Lower leg skin (tissue), 4 donors: ENCODE results near the gene AGAP3. TPM values are rescaled to one million over a fixed set of nuclear protein-coding genes. Genes with fewer than 3 reads are reported as not detected.

Experiments
- DNase-seq, 2 donors: peaks; one replicate each; pipeline ENCODE4 v3.0.0-alpha.2; 2019; ENCODE audit warnings: low spot score in 2 of 2
- H3K4me3 ChIP-seq: fragments of 200-600 bp; sonication (generic); 2 replicates; pipeline ENCODE4 v1.5.1; 2017; ENCODE audit warnings: mild to moderate bottlenecking, low read depth; ENCODE audit not compliant: poor library complexity, severe bottlenecking
- CTCF ChIP-seq, 3 donors: fragments of 450-650 bp; IDR thresholded peaks; one replicate each; pipeline ENCODE4 v1.5.1; 2016; ENCODE audit warnings: antibody characterized with exemption in 3 of 3, mild to moderate bottlenecking in 3 of 3, moderate library complexity in 2 of 3
- POLR2A ChIP-seq, 2 donors: fragments of 450-650 bp; IDR thresholded peaks; one replicate each; pipeline ENCODE4 v1.6.1; 2016 to 2017; ENCODE audit warnings: antibody characterized with exemption in 2 of 2, mild to moderate bottlenecking in 1 of 2, moderate library complexity in 1 of 2
- WGBS, 2 donors: methylation state at CpG; one replicate each; pipeline ENCODE4 v1.1.5; 2018; 5-methylcytosine and 5-hydroxymethylcytosine counted together
- intact Hi-C: fragments of 100-400 bp; cut with DNase I; formaldehyde crosslinking; loops from one replicate; pipeline ENCODE4 v1.15.0; 2023; ENCODE audit warnings: low total_unique reads
- total RNA-seq, 4 donors: library from RNA; depleted of rRNA; stranded (reverse); fragments of >200 nt; gene quantifications; one replicate each; pipeline ENCODE4 v1.1.0, GENCODE V29; 2016

AGAP3 gene
- total RNA-seq, 4 donors from 2014 or later: 81.2 to 132 (median 102) TPM

DNA sequence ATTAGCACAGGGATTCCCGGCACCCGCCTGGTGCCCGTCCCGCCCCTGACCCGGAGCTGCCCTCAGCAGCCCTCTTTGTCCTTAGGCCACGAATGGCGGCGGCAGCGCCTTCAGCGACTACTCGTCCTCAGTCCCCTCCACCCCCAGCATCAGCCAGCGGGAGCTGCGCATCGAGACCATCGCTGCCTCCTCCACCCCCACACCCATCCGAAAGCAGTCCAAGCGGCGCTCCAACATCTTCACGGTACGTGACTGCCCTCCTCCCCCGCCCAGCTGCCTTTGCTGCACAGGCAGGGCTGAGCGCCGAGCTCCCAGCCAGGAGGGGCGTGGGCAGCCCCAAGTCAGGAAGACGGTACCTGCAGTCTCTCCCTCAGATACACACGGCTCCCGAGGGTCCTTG lies 33.6 kb downstream of the AGAP3 start:
- WGBS, 2 donors: 84 to 91% methylated on average over 24 to 27 of the region's 27 CpGs
- no peak for DNase-seq
- no peak for TF ChIP-seq CTCF (IDR thresholded peaks at IDR 0.05)
- TF ChIP-seq POLR2A (IDR thresholded peaks at IDR 0.05): no peak
- no peak overlapping the region for H3K4me3 ChIP-seq
- intact Hi-C loops: loop anchor here (5.0 to 10.0 kb wide), 2 partner anchors 52 to 225 kb away; no protein-coding TSS in a partner anchor

- intact Hi-C loops: loop anchor here (5.0 kb wide), 1 partner anchor 51 kb away; no protein-coding TSS in a partner anchor
Measured at GRCh38 chr7:151120896-151121295, 34.6 kb downstream of the AGAP3 start.

GRCh38 chr7:151121380-151122170 lies 35.3 kb downstream of the AGAP3 start:
- DNase-seq: no peak
- 81% methylated on average over 30 of the region's 30 CpGs for WGBS, 2 donors
- no peak overlapping the region for H3K4me3 ChIP-seq
- TF ChIP-seq POLR2A (IDR thresholded peaks at IDR 0.05): no peak
- TF ChIP-seq CTCF (IDR thresholded peaks at IDR 0.05): no peak
- intact Hi-C loops: loop anchor here (5.0 kb wide), 1 partner anchor 51 kb away; no protein-coding TSS in a partner anchor

More at GRCh38 chr7:151120896-151121295, 34.6 kb downstream of the AGAP3 start:
- TF ChIP-seq POLR2A (IDR thresholded peaks at IDR 0.05) (no peak), CTCF (IDR thresholded peaks at IDR 0.05) (no peak)
- DNase-seq: no peak
- WGBS, 2 donors: 91 to 93% methylated on average over 21 to 22 of the region's 22 CpGs
- no peak overlapping the region for H3K4me3 ChIP-seq

DNA sequence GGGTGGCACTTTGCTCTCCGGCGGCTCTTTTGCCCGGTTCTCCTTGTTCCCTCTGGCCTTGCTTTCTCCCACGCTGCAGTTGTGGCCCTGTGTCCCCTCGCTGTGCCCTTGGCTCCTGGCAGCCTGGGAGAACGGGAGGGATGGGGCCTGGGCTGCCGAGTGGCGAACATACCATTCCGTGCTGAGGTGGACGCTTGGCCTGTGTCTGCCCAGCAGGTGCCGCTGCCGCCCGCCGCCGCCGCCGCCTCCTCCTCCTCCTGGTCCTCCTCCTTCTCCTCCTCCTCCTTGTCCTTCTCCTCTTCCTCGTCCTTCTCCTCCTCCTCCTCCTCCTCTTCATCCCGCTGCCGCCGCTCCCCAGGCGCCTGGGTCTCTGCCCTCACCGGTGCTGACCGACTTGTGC lies 36.0 kb downstream of the AGAP3 start:
- no peak for DNase-seq
- no peak overlapping the region for H3K4me3 ChIP-seq
- TF ChIP-seq CTCF (IDR thresholded peaks at IDR 0.05) (no peak), POLR2A (IDR thresholded peaks at IDR 0.05) (no peak)
- intact Hi-C loops: loop anchor here (5.0 kb wide), 1 partner anchor 50 kb away; no protein-coding TSS in a partner anchor
- 91% methylated on average over 24 of the region's 24 CpGs for whole genome bisulfite sequencing, 2 donors

- DNase-seq: no peak
- whole genome bisulfite sequencing, 2 donors: 93 to 96% methylated on average over 24 to 27 of the region's 29 CpGs
- no peak overlapping the region for H3K4me3 ChIP-seq
- intact Hi-C loops: loop anchor here (5.0 kb wide), 1 partner anchor 50 kb away; no protein-coding TSS in a partner anchor
- TF ChIP-seq POLR2A (IDR thresholded peaks at IDR 0.05): no peak
- no peak for TF ChIP-seq CTCF (IDR thresholded peaks at IDR 0.05)
Measured at GRCh38 chr7:151122796-151123157, 36.5 kb downstream of the AGAP3 start.
